ENCODE results near the gene VNN1. TPM values are rescaled to one million over a fixed set of nuclear protein-coding genes. Genes with fewer than 3 reads are reported as not detected.

The VNN1 gene
- total RNA-seq, 3 donors from 2014 or later = 0.98 to 8.6 (median 2.6) TPM

DNA sequence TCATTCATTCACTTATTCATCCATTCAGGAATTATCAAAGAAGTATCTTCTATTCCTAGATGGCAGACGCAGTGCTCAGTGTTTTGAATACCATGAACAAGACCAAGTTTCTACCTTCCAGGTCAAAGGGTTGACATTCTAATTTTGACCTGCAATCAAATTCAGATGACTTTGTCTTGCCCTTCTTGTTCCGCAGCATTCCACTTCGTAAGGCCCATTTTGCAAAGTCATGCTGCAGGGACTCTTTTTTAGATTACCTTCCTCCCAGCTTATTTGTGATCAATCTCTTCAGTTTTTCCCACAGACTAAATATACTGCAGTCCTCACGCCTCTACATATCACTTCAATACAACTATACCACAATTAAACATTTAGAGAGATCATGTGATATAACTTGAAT is 47.7 kb downstream of the VNN1 start:
- no peaks in the 10 kb centered on the region for H3K4me1 ChIP-seq
- intact Hi-C loops (cut with DNase I; ENCODE audit: low total_unique reads) = no loop called here
- H3K27me3 ChIP-seq = no peaks in the 10 kb centered on the region
- no peaks in the 10 kb centered on the region for H3K9me3 ChIP-seq
- H3K36me3 ChIP-seq = no peaks in the 10 kb centered on the region
- TF ChIP-seq, protein P1, sequence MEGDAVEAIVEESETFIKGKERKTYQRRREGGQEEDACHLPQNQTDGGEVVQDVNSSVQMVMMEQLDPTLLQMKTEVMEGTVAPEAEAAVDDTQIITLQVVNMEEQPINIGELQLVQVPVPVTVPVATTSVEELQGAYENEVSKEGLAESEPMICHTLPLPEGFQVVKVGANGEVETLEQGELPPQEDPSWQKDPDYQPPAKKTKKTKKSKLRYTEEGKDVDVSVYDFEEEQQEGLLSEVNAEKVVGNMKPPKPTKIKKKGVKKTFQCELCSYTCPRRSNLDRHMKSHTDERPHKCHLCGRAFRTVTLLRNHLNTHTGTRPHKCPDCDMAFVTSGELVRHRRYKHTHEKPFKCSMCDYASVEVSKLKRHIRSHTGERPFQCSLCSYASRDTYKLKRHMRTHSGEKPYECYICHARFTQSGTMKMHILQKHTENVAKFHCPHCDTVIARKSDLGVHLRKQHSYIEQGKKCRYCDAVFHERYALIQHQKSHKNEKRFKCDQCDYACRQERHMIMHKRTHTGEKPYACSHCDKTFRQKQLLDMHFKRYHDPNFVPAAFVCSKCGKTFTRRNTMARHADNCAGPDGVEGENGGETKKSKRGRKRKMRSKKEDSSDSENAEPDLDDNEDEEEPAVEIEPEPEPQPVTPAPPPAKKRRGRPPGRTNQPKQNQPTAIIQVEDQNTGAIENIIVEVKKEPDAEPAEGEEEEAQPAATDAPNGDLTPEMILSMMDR (IDR thresholded peaks at IDR 0.05) = no peak
- no peak for TF ChIP-seq POLR2AphosphoS5 (IDR thresholded peaks at IDR 0.05)
- TF ChIP-seq POLR2A (IDR thresholded peaks at IDR 0.05) = no peak
- no peak overlapping the region for H3K27ac ChIP-seq
- no peak for DNase-seq (ENCODE audit: low spot score in 2 of 2)
- H3K4me3 ChIP-seq = no peak overlapping the region

DNA sequence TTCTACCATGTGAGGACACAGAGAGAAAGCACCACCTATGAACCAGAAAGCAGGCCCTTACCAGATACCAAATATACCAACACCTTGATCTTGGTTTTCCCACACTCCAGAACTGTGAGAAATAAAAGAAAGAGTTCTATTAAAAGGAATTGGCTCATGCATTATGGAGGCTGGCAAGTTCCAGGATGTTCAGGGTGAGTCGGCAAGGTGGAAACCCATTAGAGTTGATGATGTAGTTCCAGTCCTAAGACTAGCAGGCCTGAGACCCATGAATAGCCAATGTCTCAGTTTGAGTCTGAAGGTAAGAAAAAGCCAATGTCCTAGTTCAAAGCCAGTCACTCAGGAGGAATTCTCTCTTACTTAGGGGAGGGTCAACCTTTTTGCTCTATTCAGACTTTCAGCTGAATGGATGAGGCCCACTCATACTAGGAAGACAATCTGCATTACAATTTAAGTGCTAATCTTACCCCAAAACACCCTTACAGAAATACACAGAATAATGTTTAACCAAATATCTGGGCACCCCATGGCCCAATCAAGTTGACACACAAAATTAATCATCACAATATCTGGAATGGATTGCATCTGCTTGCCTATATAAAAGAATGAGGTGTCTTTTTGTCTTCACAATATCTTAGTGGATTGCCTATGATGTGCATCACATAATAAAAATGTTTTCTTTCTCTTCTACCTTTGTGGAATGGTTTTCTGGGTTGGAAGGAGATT is 49.4 kb downstream of the VNN1 start:
- intact Hi-C loops (cut with DNase I; ENCODE audit: low total_unique reads) = no loop called here
- Histone ChIP-seq H3K27me3 (no peaks in the 10 kb centered on the region), H3K4me3 (no peak overlapping the region), H3K36me3 (no peaks in the 10 kb centered on the region), H3K27ac (no peak overlapping the region), H3K4me1 (no peaks in the 10 kb centered on the region), H3K9me3 (no peaks in the 10 kb centered on the region)
- TF ChIP-seq, protein P1 (IDR thresholded peaks at IDR 0.05) = no peak
- TF ChIP-seq POLR2AphosphoS5 (IDR thresholded peaks at IDR 0.05) (no peak), POLR2A (IDR thresholded peaks at IDR 0.05) (no peak)
- no peak for DNase-seq (ENCODE audit: low spot score in 2 of 2)

DNA sequence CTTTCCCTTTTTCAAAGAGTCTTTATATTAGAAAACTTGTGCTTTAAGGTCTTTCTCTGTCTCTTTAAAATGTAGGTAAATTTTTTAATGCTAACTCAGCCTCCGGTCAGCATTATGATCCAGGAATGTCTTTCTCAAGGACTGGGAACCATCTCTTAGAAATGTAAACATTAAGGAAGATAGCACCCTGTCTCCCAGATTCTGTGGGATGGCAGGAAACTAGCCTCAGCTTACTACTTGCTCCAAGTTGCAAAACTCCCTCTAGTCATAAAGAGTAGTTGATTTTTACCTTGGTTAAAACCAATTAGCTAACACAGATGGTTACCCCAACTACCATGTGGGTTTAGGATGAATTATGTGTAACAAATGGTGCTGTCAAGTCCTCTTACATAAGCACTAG is 50.2 kb downstream of the VNN1 start:
- Histone ChIP-seq H3K27me3 (no peaks in the 10 kb centered on the region), H3K4me3 (no peak overlapping the region), H3K4me1 (no peaks in the 10 kb centered on the region), H3K36me3 (no peaks in the 10 kb centered on the region), H3K27ac (no peak overlapping the region), H3K9me3 (no peaks in the 10 kb centered on the region)
- intact Hi-C loops (cut with DNase I; ENCODE audit: low total_unique reads) = no loop called here
- no peak for TF ChIP-seq POLR2A (IDR thresholded peaks at IDR 0.05)
- TF ChIP-seq POLR2AphosphoS5 (IDR thresholded peaks at IDR 0.05) = no peak
- TF ChIP-seq, protein P1 (IDR thresholded peaks at IDR 0.05) = no peak
- DNase-seq (ENCODE audit: low spot score in 2 of 2) = no peak

DNA sequence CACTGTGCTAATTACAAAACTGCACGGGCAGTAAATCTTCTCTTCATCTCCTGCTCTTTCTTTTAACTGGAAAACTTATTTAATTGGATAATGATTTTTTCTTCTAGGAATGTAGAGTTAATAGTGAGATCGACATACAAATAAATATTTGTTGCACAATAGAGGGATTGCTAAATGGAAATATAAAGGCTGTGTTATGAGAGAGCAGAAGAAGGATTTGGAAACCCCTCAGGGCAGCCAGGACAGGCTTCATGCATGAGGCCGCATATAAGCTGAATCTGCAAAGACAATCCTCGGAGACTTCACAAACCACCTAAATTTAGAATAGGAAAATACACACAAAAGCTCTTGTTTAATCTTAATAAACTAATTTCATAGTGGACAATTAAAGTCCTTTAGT is 51.9 kb downstream of the VNN1 start:
- DNase-seq (ENCODE audit: low spot score in 2 of 2) = no peak
- Histone ChIP-seq H3K27me3 (no peaks in the 10 kb centered on the region), H3K4me3 (no peak overlapping the region), H3K27ac (no peak overlapping the region), H3K4me1 (no peaks in the 10 kb centered on the region), H3K9me3 (no peaks in the 10 kb centered on the region), H3K36me3 (no peaks in the 10 kb centered on the region)
- intact Hi-C loops (cut with DNase I; ENCODE audit: low total_unique reads) = no loop called here
- TF ChIP-seq, protein P1 (IDR thresholded peaks at IDR 0.05) = no peak
- TF ChIP-seq POLR2AphosphoS5 (IDR thresholded peaks at IDR 0.05) (no peak), POLR2A (IDR thresholded peaks at IDR 0.05) (no peak)

DNA sequence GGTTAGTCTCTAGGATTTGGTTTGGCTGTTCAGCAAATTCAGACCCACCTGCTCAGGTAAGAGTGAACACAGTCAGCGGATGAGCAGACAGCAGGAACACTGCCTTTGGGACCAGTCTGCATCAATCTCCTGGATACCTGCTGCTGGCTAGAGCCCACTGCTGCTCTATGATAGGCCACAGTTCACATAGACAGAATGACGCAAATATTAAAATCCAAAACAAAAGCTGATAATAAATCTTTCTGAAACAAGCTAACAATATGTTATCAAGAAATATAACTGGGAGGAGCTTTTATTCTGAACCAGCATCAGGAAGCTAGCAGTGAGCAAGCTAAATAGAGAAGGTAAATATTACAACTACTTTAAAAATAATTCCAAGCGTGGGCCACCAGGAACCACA is 54.8 kb downstream of the VNN1 start, which contains the start of gene TAAR1:
TSS of gene TAAR1 (minus strand) at position 101 of the 400 bp plus-strand sequence. CDS start 13,179 bp downstream, outside the sequence.
- TF ChIP-seq POLR2AphosphoS5 (IDR thresholded peaks at IDR 0.05) (no peak), POLR2A (IDR thresholded peaks at IDR 0.05) (no peak)
- TF ChIP-seq, protein P1 (IDR thresholded peaks at IDR 0.05) = no peak
- DNase-seq (ENCODE audit: low spot score in 2 of 2) = no peak
- intact Hi-C loops (cut with DNase I; ENCODE audit: low total_unique reads) = no loop called here
- Histone ChIP-seq H3K27me3 (no peaks in the 10 kb centered on the region), H3K4me3 (no peak within 1 kb of the TSS), H3K4me1 (no peaks in the 10 kb centered on the region), H3K9me3 (no peaks in the 10 kb centered on the region), H3K27ac (no peak within 1 kb of the TSS), H3K36me3 (no peaks in the 10 kb centered on the region)

All from breast epithelium (tissue), 4 donors.